CMK (cell line): ENCODE measurements around the gene PISD.

ENCODE experiments used
- DNase-seq: peaks from one replicate; pipeline ENCODE4 v3.0.0-alpha.2; 2010; ENCODE audit warnings: low read depth

PISD gene

GRCh38 chr22:31652911-31653684 lies 8.9 kb downstream of the PISD start:
- no peak for DNase-seq

- no peak for DNase-seq
These were observed 9.9 kb downstream of the PISD start for GRCh38 chr22:31652088-31652487.

- DNase-seq, result no peak
These were observed 10.4 kb downstream of the PISD start for GRCh38 chr22:31651664-31652063.

DNA sequence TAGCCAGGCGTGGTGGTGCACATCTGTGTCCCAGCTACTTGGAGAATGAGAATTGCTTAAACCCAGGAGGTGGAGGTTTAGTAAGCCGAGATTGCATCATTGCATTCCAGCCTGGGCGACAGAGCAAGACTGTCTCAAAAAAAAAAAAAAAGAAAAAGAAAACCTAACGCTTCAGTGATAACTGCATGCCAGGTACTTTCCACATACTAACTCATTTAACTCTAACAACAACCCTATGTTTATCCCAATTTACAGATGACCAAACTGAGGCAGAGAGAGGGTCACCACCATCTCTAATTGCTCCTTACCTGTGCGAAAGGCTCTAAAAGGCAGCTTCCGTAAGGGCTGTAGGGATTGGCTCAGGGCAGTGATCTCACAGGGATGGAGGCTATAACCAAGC lies 11.6 kb downstream of the PISD start:
- DNase-seq, result no peak

DNA sequence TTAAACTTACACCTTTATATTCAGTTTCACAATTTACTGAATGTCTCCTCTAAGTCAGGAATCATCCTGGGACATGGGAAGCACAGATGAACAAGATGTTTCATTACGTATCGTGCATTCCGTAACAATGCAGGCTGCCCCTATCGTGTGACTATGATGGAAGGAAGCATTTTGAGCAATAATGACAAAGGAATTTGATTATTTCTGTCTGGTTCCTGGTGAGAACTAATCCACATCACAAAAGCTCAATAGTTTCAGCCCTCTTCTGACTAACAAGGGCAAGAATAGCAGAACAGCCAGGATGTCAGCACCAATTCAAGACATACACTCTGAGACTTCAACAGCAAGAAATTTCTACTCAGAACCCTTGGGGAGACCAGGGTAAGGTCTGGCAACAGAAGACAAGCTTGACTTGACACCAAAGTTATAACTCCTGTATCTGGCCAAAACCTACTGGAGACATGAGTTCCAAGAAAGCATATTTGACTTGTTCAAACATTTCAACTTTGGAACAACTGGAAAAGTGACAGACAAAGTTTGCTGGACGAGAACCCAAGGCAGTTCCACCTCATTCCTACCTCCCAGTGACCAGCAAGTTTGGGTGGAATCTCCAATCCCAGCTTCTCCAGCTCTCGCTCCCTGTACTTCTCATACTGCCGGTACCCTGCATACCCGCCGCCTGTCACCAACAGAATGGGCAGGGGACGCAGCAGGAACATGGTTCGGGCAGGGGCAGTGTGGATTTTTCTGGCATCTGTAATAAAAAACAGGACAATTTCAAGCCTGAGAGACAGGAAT lies 14.3 kb downstream of the PISD start:
- DNase-seq, result no peak

- no peak for DNase-seq
These were observed 14.9 kb downstream of the PISD start for GRCh38 chr22:31647066-31647465.

- no peak for DNase-seq
These were observed 15.6 kb downstream of the PISD start for GRCh38 chr22:31646186-31647019.

- DNase-seq, result no peak
These were observed 22.5 kb downstream of the PISD start for GRCh38 chr22:31639436-31640039.

- DNase-seq, result no peak
These were observed 24.0 kb downstream of the PISD start for GRCh38 chr22:31637891-31638618.

DNA sequence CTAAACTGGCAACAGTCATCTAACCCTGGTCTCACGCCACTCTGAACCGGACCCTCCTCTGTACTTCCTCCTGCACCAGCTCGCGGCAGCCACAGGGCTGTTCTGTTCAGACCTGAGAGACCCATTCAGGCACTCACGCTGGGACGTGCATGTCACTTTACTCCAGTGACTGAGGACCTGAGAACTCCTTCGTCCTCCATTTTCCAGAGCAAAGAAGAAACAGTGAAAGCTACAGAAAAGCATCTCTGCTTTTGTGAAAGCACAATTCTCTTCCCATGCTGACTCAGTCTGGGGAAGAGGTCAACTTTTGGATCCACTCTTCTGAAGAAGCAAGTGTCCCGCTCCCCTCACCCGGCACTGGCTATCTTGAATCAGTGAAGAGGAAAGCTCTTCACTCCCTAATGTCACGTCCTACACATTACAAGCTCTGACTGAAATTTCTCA lies 24.5 kb downstream of the PISD start:
- DNase-seq, result no peak

GRCh38 chr22:31635638-31636306 lies 26.2 kb downstream of the PISD start:
- DNase-seq, result no peak

DNA sequence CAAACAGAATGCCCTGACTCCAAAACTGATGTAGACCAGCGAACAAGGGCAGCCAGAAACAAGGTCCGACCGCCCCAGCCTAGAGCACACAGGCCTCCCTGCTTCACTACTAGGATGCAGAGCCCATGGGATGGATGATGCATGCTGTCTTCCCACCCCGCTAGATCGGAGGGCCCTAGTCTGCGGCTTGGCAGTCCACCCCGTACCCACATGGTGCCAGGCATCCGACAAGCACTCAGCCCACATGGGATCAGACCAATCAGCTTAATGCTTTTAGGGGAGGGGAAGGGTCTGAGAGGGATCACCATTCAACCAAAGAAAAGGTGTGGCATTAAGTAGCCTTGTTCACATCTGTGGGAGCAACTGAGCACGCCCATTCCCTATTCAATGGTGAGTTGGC lies 30.6 kb downstream of the PISD start:
- DNase-seq, result no peak

DNA sequence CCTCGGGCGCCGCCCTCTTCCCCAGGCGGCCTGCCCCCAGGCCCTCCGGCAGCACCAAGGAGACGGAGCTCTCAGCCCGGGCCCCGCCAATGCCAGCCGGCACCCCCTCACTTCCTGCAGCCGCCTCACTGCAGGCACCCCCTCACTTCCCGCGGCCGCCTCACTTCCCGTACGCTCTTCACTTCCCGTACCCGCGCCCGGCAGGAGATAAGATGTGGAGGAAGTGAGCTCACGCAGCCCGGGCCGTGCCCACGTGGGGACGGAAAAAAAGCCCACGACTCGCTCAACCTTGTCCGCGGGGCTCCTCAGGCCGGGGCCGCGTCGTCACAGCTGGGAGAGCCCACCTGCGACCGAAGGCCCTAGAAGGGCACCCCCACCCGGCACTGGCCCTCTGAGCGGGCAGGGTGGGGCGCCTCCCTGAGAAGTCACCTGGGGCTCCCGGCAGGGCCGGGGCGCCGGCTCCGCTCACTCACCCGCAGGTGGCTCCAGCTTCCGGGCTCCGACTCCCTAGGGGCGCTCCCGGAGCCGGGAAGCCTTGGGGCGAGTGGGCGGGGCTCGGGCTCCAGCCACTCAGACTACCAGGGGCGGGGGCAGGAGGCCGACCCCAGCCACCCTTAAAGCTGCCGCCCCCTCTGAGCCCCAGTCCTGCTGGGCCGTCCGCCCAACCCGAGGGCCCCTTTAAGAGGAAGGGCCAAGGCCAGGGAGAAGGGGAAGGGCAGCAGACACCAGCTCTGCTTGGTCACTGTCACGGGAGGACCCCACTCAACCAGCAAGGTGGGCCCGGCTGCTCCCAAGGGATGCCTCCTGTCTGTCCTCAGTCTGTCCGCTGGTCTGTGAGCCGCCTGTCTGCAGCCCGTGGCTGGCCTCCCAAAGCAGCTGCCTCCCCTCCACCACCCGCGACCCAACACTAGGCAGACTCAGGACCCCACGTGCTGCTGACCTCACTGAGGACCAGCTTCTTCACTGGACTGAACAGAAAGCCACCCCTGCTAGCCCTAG lies 31.4 kb downstream of the PISD start:
- DNase-seq, result peak; percentile 83

GRCh38 chr22:31629741-31630184 lies 32.3 kb downstream of the PISD start:
- DNase-seq, result no peak

GRCh38 chr22:31628969-31629708 lies 32.9 kb downstream of the PISD start:
- no peak for DNase-seq

- no peak for DNase-seq
These were observed 33.7 kb downstream of the PISD start for GRCh38 chr22:31628362-31628761.

DNA sequence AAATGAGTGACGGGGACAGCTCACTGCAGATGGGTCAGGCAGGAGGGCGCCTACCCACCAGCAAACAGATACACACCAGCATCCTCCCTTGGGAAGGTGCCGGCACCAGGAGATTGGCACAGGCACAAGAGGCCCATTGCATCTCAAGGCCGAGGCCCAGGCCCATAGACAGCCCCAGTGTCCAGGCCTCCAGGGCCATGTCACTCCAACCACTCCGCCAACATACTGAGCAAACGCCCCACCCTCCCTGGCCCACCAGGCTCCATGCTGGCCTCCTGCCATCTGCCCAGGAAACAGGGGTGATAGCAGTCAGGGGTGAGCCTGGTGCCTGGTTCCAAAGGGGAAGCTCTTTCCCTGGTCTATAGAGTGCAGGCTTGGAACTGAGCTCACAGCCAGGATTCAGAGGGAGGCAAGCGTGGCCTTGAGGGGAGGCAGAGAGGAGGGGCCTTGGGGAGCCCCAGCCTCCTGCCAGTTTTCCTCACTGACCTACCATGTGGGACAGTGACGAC lies 34.7 kb downstream of the PISD start:
- no peak for DNase-seq

DNA sequence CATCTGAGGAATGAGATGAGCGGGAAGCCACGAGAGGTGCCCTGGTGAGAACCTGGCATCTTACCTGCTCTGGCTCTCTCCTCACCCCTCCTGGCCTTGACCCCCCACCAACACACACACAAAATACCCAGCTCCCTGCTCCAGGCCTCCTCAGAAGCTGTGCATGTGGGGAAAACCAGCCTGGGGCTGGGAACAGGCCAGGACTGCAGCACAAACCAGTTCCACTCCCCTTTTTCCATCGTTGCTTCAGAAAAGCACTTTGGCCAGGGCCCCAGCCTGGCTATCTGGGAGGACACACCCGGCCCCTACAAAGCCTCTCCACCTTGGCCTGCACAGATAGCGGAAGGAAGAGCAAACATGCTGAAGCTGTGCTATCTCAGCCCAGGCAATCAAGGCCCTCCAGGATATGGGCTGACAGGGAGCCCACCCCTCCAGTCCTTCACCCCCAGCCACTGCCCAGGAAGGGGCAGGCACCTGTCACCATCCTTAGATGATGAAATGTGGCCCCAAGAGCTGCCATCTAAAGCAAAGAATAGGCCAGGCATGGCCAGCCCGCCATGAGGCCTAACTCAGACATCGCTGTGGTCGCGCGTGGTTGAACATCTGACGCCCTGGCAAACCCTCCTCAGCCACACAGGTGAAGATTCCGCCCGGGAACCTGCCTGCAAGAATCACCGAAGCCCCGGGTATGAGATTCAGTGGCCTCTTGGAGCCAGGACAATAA lies 35.4 kb downstream of the PISD start:
- DNase-seq, result peak; percentile 78
